ENCODE measurements around the gene COPS6.

- TF ChIP-seq CTCF (IDR thresholded peaks at IDR 0.05; ENCODE audit: low read length) (no peak), EZH2 (IDR thresholded peaks at IDR 0.05; ENCODE audit: borderline replicate concordance, low read length) (no peak)
Observed at GRCh38 chr7:100065452-100066186, 23.1 kb upstream of the COPS6 start.

All from OCI-LY1 (cell line).